HepG2 (cell line): ENCODE measurements around the gene ZSWIM5. TPM values are rescaled to one million over a fixed set of nuclear protein-coding genes. Genes with fewer than 3 reads are reported as not detected.

Experiments
- EP300 ChIP-seq, 3 experiments: sonication (generic) in 1 of 3; formaldehyde crosslinking in 1 of 3; IDR thresholded peaks; 2 replicates each; pipeline versions ENCODE4 v1.5.1 to v1.6.1; 2011 to 2020; ENCODE audit warnings: low read depth in 2 of 3, low read length in 2 of 3, borderline replicate concordance in 1 of 3, improper control_type of control experiment in 1 of 3, mild to moderate bottlenecking in 1 of 3, missing genetic modification reagents in 1 of 3, moderate library complexity in 1 of 3
- GTF3A ChIP-seq: sonication (generic); formaldehyde crosslinking; conservative IDR thresholded peaks from 2 replicates; pipeline ENCODE4 v1.4.0; 2020; ENCODE audit warnings: mild to moderate bottlenecking, missing genetic modification reagents
- HNF4A ChIP-seq: sonication (generic); formaldehyde crosslinking; IDR thresholded peaks from 2 replicates; pipeline ENCODE4 v1.4.0; 2020; ENCODE audit warnings: missing genetic modification reagents
- NCOA2 ChIP-seq: sonication (generic); formaldehyde crosslinking; IDR thresholded peaks from 2 replicates; pipeline ENCODE4 v1.8.0; 2022; ENCODE audit warnings: inconsistent platforms
- NR2F6 ChIP-seq, 2 experiments: IDR thresholded peaks; 2 replicates each; pipeline ENCODE4 v1.6.1; 2016; ENCODE audit warnings: antibody characterized with exemption in 1 of 2, mild to moderate bottlenecking in 1 of 2
- RARA ChIP-seq: IDR thresholded peaks from 2 replicates; pipeline ENCODE4 v1.6.1; 2016; ENCODE audit warnings: missing genetic modification reagents, missing compliant biosample characterization
- RXRA ChIP-seq: sonication (generic); formaldehyde crosslinking; IDR thresholded peaks from 2 replicates; pipeline ENCODE4 v1.5.1; 2020; ENCODE audit warnings: missing genetic modification reagents
- SAFB2 ChIP-seq: sonication (generic); formaldehyde crosslinking; IDR thresholded peaks from 2 replicates; pipeline ENCODE4 v1.5.1; 2020; ENCODE audit warnings: missing genetic modification reagents, low read depth, mild to moderate bottlenecking, borderline replicate concordance
- SMC3 ChIP-seq: IDR thresholded peaks from 2 replicates; pipeline ENCODE4 v1.6.1; 2011; ENCODE audit warnings: low read length, improper control_type of control experiment
- SOX13 ChIP-seq, 3 experiments: fragments of 450-650 bp in 1 of 3; sonication (generic) in 1 of 3; formaldehyde crosslinking in 1 of 3; IDR thresholded peaks in 2 of 3; conservative IDR thresholded peaks in 1 of 3; 2 replicates each; pipeline versions ENCODE4 v1.5.0 to v1.6.1; 2016 to 2020; ENCODE audit warnings: antibody characterized with exemption in 1 of 3, mild to moderate bottlenecking in 1 of 3, missing compliant biosample characterization in 1 of 3, missing genetic modification reagents in 1 of 3, moderate library complexity in 1 of 3
- ZNF652 ChIP-seq: IDR thresholded peaks from 2 replicates; pipeline ENCODE4 v1.6.1; 2016; ENCODE audit warnings: low read depth, borderline replicate concordance
- ZNF776 ChIP-seq: sonication (generic); formaldehyde crosslinking; IDR thresholded peaks from 2 replicates; pipeline ENCODE4 v1.4.0; 2020; ENCODE audit warnings: mild to moderate bottlenecking, missing genetic modification reagents
- polyA plus RNA-seq, 8 experiments: library from polyadenylated mRNA; depleted of rRNA in 3 of 8; stranded (reverse) in 7 of 8; unstranded in 1 of 8; fragments of >200 nt; fragmentation: Illumina TruSeq in 4 of 8; extraction: Trizol in 4 of 8; gene quantifications; 2 replicates each; pipeline versions ENCODE4 v1.2.1 to v1.2.3, GENCODE V29; 2011 to 2016; ENCODE audit warnings: low read depth in 4 of 8, missing spikeins in 1 of 8, mixed read lengths in 1 of 8; ENCODE audit not compliant: insufficient read depth in 1 of 8
- total RNA-seq, 5 experiments: library from RNA; depleted of rRNA; stranded (reverse); fragments of >200 nt; fragmentation: Illumina TruSeq; extraction: Trizol; gene quantifications; 2 replicates each; pipeline ENCODE4 v1.2.3, GENCODE V29; 2016; ENCODE audit warnings: low read depth in 1 of 5
- TF ChIP-seq, protein P1 (sequence below): sonication (generic); formaldehyde crosslinking; IDR thresholded peaks from 2 replicates; pipeline ENCODE4 v1.4.0; 2020; ENCODE audit warnings: mild to moderate bottlenecking, missing genetic modification reagents
- TF ChIP-seq, protein P2 (sequence below), 2 experiments: sonication (generic) in 1 of 2; formaldehyde crosslinking in 1 of 2; IDR thresholded peaks; 2 replicates each; pipeline versions ENCODE4 v1.5.1 to v1.6.1; 2011 to 2020; ENCODE audit warnings: borderline replicate concordance in 1 of 2, low read depth in 1 of 2, low read length in 1 of 2, mild to moderate bottlenecking in 1 of 2, missing genetic modification reagents in 1 of 2, moderate library complexity in 1 of 2
- TF ChIP-seq, protein P3 (sequence below): sonication (generic); formaldehyde crosslinking; IDR thresholded peaks from 2 replicates; pipeline ENCODE4 v1.9.0; 2022; ENCODE audit warnings: low read depth, missing genetic modification reagents

ZSWIM5 gene
- total and polyA plus RNA-seq, 2 of the 13 experiments (the other 11 are each of a cell fraction or from before 2014, with no cell fraction given), result 11.0 to 20.6 TPM

DNA sequence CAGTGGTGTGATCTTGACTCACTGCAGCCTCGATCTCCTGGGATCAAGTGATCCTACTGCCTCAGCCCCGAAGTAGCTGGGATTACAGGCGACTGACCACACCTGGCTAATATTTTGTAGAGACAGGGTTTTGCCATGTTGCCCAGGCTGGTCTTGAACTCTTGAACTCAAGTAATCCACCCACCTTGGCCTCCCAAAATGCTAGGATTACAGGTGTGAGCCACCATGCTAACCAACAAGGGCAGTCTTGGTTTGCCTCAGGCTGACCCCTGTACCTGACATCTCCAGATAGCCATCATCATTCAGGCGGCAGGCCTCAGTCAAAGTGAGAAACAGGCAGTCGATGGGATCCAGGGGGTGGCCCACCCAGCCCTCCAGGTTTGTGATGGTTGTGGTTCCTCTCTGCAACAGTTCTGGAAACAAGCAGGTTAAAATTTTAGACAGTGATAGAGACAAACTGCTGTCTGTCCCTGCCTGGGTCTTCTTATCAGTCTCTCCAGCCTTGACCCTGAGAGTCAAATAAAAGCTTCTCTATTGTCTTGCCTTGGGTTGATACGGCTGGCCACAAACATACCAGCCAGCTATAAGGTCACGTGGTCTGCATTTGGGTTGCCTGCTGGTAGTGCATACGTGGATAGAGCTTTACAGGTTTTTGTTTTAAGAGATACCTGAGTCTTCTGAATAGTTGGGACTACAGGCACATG, 167.6 kb downstream of the ZSWIM5 start (continued):
- TF ChIP-seq, protein P1, sequence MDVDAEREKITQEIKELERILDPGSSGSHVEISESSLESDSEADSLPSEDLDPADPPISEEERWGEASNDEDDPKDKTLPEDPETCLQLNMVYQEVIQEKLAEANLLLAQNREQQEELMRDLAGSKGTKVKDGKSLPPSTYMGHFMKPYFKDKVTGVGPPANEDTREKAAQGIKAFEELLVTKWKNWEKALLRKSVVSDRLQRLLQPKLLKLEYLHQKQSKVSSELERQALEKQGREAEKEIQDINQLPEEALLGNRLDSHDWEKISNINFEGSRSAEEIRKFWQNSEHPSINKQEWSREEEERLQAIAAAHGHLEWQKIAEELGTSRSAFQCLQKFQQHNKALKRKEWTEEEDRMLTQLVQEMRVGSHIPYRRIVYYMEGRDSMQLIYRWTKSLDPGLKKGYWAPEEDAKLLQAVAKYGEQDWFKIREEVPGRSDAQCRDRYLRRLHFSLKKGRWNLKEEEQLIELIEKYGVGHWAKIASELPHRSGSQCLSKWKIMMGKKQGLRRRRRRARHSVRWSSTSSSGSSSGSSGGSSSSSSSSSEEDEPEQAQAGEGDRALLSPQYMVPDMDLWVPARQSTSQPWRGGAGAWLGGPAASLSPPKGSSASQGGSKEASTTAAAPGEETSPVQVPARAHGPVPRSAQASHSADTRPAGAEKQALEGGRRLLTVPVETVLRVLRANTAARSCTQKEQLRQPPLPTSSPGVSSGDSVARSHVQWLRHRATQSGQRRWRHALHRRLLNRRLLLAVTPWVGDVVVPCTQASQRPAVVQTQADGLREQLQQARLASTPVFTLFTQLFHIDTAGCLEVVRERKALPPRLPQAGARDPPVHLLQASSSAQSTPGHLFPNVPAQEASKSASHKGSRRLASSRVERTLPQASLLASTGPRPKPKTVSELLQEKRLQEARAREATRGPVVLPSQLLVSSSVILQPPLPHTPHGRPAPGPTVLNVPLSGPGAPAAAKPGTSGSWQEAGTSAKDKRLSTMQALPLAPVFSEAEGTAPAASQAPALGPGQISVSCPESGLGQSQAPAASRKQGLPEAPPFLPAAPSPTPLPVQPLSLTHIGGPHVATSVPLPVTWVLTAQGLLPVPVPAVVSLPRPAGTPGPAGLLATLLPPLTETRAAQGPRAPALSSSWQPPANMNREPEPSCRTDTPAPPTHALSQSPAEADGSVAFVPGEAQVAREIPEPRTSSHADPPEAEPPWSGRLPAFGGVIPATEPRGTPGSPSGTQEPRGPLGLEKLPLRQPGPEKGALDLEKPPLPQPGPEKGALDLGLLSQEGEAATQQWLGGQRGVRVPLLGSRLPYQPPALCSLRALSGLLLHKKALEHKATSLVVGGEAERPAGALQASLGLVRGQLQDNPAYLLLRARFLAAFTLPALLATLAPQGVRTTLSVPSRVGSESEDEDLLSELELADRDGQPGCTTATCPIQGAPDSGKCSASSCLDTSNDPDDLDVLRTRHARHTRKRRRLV, result no peak
- peak; percentile 38; the same call in 1 of the 2 replicates for TF ChIP-seq RARA (CRISPR knock-in tag)
- peak; percentile 15; the same call in 1 of the 2 replicates for TF ChIP-seq RXRA
- TF ChIP-seq EP300 (IDR thresholded peaks at IDR 0.05; ENCODE audit: low read depth in 2 of 2, low read length in 2 of 2), result peak in 1 of 2 experiments; percentile 24; a peak in 1 of 4 replicates
- TF ChIP-seq EP300 (CRISPR knock-in tag; IDR thresholded peaks at IDR 0.05; ENCODE audit: borderline replicate concordance), result no peak
- no peak for TF ChIP-seq GTF3A
- no peak for TF ChIP-seq SAFB2
- TF ChIP-seq ZNF652, result peak; percentile 56; the same call in 1 of the 2 replicates
- TF ChIP-seq HNF4A (CRISPR knock-in tag), result 0 out of 2 replicates have a peak, but pooled peaks have one; percentile 12
- 0 out of 2 replicates have a peak, but pooled peaks have one; percentile 41 for TF ChIP-seq SOX13 (IDR thresholded peaks at IDR 0.05)
- TF ChIP-seq SOX13 (CRISPR knock-in tag; conservative IDR thresholded peaks at IDR 0.05 in 1 of 2, IDR thresholded peaks at IDR 0.05 in 1 of 2), result peak in 1 of 2 experiments; percentile 92; a peak in 2 of 4 replicates
- TF ChIP-seq, protein P2, sequence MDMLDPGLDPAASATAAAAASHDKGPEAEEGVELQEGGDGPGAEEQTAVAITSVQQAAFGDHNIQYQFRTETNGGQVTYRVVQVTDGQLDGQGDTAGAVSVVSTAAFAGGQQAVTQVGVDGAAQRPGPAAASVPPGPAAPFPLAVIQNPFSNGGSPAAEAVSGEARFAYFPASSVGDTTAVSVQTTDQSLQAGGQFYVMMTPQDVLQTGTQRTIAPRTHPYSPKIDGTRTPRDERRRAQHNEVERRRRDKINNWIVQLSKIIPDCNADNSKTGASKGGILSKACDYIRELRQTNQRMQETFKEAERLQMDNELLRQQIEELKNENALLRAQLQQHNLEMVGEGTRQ (IDR thresholded peaks at IDR 0.05; ENCODE audit: low read depth, low read length), result 0 out of 2 replicates have a peak, but pooled peaks have one; percentile 6
- TF ChIP-seq, protein P2 (CRISPR knock-in tag; IDR thresholded peaks at IDR 0.05; ENCODE audit: borderline replicate concordance), result no peak; the same call in 1 of the 2 replicates
- peak; percentile 30; the same call in 1 of the 2 replicates for TF ChIP-seq NCOA2 (CRISPR knock-in tag)
- peak; percentile 57 for TF ChIP-seq NR2F6 (IDR thresholded peaks at IDR 0.05)
- peak; percentile 67; the same call in 1 of the 2 replicates for TF ChIP-seq NR2F6 (CRISPR knock-in tag; IDR thresholded peaks at IDR 0.05)
- TF ChIP-seq, protein P3, sequence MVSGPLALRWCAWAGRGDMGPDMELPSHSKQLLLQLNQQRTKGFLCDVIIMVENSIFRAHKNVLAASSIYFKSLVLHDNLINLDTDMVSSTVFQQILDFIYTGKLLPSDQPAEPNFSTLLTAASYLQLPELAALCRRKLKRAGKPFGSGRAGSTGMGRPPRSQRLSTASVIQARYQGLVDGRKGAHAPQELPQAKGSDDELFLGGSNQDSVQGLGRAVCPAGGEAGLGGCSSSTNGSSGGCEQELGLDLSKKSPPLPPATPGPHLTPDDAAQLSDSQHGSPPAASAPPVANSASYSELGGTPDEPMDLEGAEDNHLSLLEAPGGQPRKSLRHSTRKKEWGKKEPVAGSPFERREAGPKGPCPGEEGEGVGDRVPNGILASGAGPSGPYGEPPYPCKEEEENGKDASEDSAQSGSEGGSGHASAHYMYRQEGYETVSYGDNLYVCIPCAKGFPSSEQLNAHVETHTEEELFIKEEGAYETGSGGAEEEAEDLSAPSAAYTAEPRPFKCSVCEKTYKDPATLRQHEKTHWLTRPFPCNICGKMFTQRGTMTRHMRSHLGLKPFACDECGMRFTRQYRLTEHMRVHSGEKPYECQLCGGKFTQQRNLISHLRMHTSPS (CRISPR knock-in tag), result no peak
- TF ChIP-seq SMC3, result no peak
- TF ChIP-seq ZNF776 (CRISPR knock-in tag), result no peak
